Measurements from ENCODE around the gene SLC35E1. TPM values are rescaled to one million over a fixed set of nuclear protein-coding genes. Genes with fewer than 3 reads are reported as not detected.

Gene SLC35E1
- total and polyA plus RNA-seq, 9 donors = 17.6 to 39.7 (median 30.2) TPM

Small RNA genes lying within 50 kb of the gene (small RNA-seq; reads per million reads assigned to genes)
- not detected for gene RN7SL146P

Other genes starting within 250 kb of the SLC35E1 start
- gene KLF2, start 247.6 kb downstream of the SLC35E1 start, total RNA-seq = 100 to 1,000 TPM in 3 of 7 donors, 10 to 100 TPM in 4; 69.5 to 399 (median 97.8) TPM
- 10 to 100 TPM; 48.3 to 48.7 TPM for gene KLF2, start 247.6 kb downstream of the SLC35E1 start, polyA plus RNA-seq
- gene EPS15L1, start 100.4 kb downstream of the SLC35E1 start, total RNA-seq = 10 to 100 TPM; 17.8 to 52.3 (median 43.5) TPM
- 10 to 100 TPM; 21.7 to 25.4 TPM for gene EPS15L1, start 100.4 kb downstream of the SLC35E1 start, polyA plus RNA-seq
- not detected for gene CALR3, start 76.2 kb downstream of the SLC35E1 start, total RNA-seq
- not detected for gene CALR3, start 76.2 kb downstream of the SLC35E1 start, polyA plus RNA-seq
- 10 to 100 TPM in 4 of 7 donors, 1 to 10 TPM in 3; 7.0 to 12.2 (median 10.5) TPM for gene C19orf44, start 76.0 kb downstream of the SLC35E1 start, total RNA-seq
- 1 to 10 TPM; 6.3 to 8.4 TPM for gene C19orf44, start 76.0 kb downstream of the SLC35E1 start, polyA plus RNA-seq
- gene CHERP, start 30.0 kb downstream of the SLC35E1 start, total RNA-seq = 10 to 100 TPM in 6 of 7 donors, 1 to 10 TPM in 1; 8.9 to 52.6 (median 47.9) TPM
- gene CHERP, start 30.0 kb downstream of the SLC35E1 start, polyA plus RNA-seq = 10 to 100 TPM in 1 of 2 donors, 1 to 10 TPM in 1; 5.9 to 26.3 TPM
- 10 to 100 TPM; 10.3 to 13.2 (median 11.6) TPM for gene MED26, start 55.8 kb upstream of the SLC35E1 start, total RNA-seq
- 1 to 10 TPM; 3.0 to 7.3 TPM for gene MED26, start 55.8 kb upstream of the SLC35E1 start, polyA plus RNA-seq
- 100 to 1,000 TPM in 1 of 7 donors, 10 to 100 TPM in 6; 59.1 to 109 (median 71.8) TPM for gene SMIM7, start 87.7 kb upstream of the SLC35E1 start, total RNA-seq
- gene SMIM7, start 87.7 kb upstream of the SLC35E1 start, polyA plus RNA-seq = 100 to 1,000 TPM in 1 of 2 donors, 10 to 100 TPM in 1; 87.5 to 123 TPM
- 1 to 10 TPM in 6 of 7 donors, under 1 TPM in 1; 0.83 to 7.5 (median 3.9) TPM for gene TMEM38A, start 88.7 kb upstream of the SLC35E1 start, total RNA-seq
- 1 to 10 TPM; 2.2 to 3.1 TPM for gene TMEM38A, start 88.7 kb upstream of the SLC35E1 start, polyA plus RNA-seq
- gene NWD1, start 147.4 kb upstream of the SLC35E1 start, total RNA-seq = 1 to 10 TPM in 2 of 7 donors, under 1 TPM in 3, not detected in 2; 0.60 to 5.2 (median 0.94) TPM
- gene NWD1, start 147.4 kb upstream of the SLC35E1 start, polyA plus RNA-seq = under 1 TPM; 0.03 to 0.04 TPM